Activated B cell treated with CpG ODN at 0.5 μM for 24 hours (primary cell): ENCODE data around the gene MUC12. TPM values are rescaled to one million over a fixed set of nuclear protein-coding genes. Genes with fewer than 3 reads are reported as not detected.
A peak's percentile ranks its signal among the peaks of the same experiment; 100 is the strongest.

ENCODE experiments used
- ATAC-seq: fragments of 200-7000 bp; cut with Tn5 transposase; one replicate; pipeline ENCODE4 v1.10.0; 2021; ENCODE audit warnings: low read depth, mild to moderate bottlenecking, moderate library complexity
- CTCF ChIA-PET: fragments of 350-600 bp; sonication (Branson Sonifier 250); formaldehyde crosslinking; loops from one replicate; lab custom pipeline; 2021; ENCODE audit warnings: antibody characterized with exemption; lab: Charles Lee
- POLR2A ChIA-PET: fragments of 350-600 bp; sonication (Branson Sonifier 250); formaldehyde crosslinking; loops from one replicate; lab custom pipeline; 2021; ENCODE audit warnings: antibody characterized with exemption; lab: Charles Lee
- DNase-seq: peaks from one replicate; pipeline ENCODE4 v3.0.0; 2022
- H3K27ac Mint-ChIP-seq: one replicate; pipeline ENCODE4 v1.8.0; 2020; ENCODE audit warnings: mixed read lengths
- H3K27me3 Mint-ChIP-seq: one replicate; pipeline ENCODE4 v1.8.0; 2021; ENCODE audit warnings: mixed read lengths
- H3K36me3 Mint-ChIP-seq: one replicate; pipeline ENCODE4 v1.8.0; 2021; ENCODE audit warnings: low read depth, mixed read lengths
- H3K4me1 Mint-ChIP-seq: one replicate; pipeline ENCODE4 v1.8.0; 2021; ENCODE audit warnings: mixed read lengths
- H3K4me3 Mint-ChIP-seq: one replicate; pipeline ENCODE4 v1.8.0; 2020; ENCODE audit warnings: mild to moderate bottlenecking, mixed read lengths
- H3K9me3 Mint-ChIP-seq: one replicate; pipeline ENCODE4 v1.8.0; 2020; ENCODE audit warnings: mixed read lengths
- CTCF ChIP-seq: fragments of 200-600 bp; IDR thresholded peaks from one replicate; pipeline ENCODE4 v1.8.0; 2022; ENCODE audit warnings: antibody characterized with exemption, mild to moderate bottlenecking
- intact Hi-C: fragments of 100-400 bp; cut with micrococcal nuclease; formaldehyde crosslinking; loops from one replicate; pipeline ENCODE4 v1.15.1; 2024
- total RNA-seq: library from RNA; stranded (reverse); gene quantifications from 2 replicates; pipeline ENCODE4 v1.2.3, GENCODE V29; 2022

Gene MUC12
- total RNA-seq, 1 donor from 2014 or later, result not detected

GRCh38 chr7:100967292-100967863 lies 2.0 kb upstream of the MUC12 start:
- ChIA-PET POLR2A (no interaction called here), CTCF (no interaction called here)
- Mint-ChIP-seq H3K27me3 (peaks cover 66% of the 10 kb centered on the region), H3K4me3 (peak overlapping the region; percentile 25), H3K27ac (no peak overlapping the region), H3K4me1 (peaks cover 17% of the 10 kb centered on the region), H3K9me3 (no peaks in the 10 kb centered on the region), H3K36me3 (no peaks in the 10 kb centered on the region)
- intact Hi-C loops, result no loop called here
- no peak for DNase-seq
- no peak for ATAC-seq
- TF ChIP-seq CTCF, result no peak

- CTCF ChIA-PET, result no interaction called here
- peaks cover 68% of the 10 kb centered on the region for H3K27me3 Mint-ChIP-seq
- intact Hi-C loops, result no loop called here
Measured at GRCh38 chr7:100968031-100968430, 1.3 kb upstream of the MUC12 start.

GRCh38 chr7:100968650-100969049 lies 715 bp upstream of the MUC12 start:
- no peaks in the 10 kb centered on the region for H3K36me3 Mint-ChIP-seq
- H3K27me3 Mint-ChIP-seq, result peaks cover 66% of the 10 kb centered on the region
- H3K4me3 Mint-ChIP-seq, result no peak overlapping the region
- DNase-seq (no peak), ATAC-seq (no peak)
- intact Hi-C loops, result no loop called here
- no peaks in the 10 kb centered on the region for H3K9me3 Mint-ChIP-seq
- TF ChIP-seq CTCF, result no peak
- CTCF ChIA-PET, result no interaction called here
- POLR2A ChIA-PET, result no interaction called here
- H3K4me1 Mint-ChIP-seq, result peaks cover 17% of the 10 kb centered on the region
- H3K27ac Mint-ChIP-seq, result no peak overlapping the region

More at GRCh38 chr7:100968031-100968430, 1.3 kb upstream of the MUC12 start:
- Mint-ChIP-seq H3K4me3 (no peak overlapping the region), H3K27ac (no peak overlapping the region), H3K4me1 (peaks cover 17% of the 10 kb centered on the region), H3K36me3 (no peaks in the 10 kb centered on the region), H3K9me3 (no peaks in the 10 kb centered on the region)
- POLR2A ChIA-PET, result no interaction called here
- DNase-seq (no peak), ATAC-seq (no peak)
- no peak for TF ChIP-seq CTCF

- peaks cover 10% of the 10 kb centered on the region for H3K9me3 Mint-ChIP-seq
- no peaks in the 10 kb centered on the region for H3K36me3 Mint-ChIP-seq
- H3K27me3 Mint-ChIP-seq, result peaks cover 63% of the 10 kb centered on the region
- no peak for TF ChIP-seq CTCF
- peaks cover 11% of the 10 kb centered on the region for H3K4me1 Mint-ChIP-seq
- DNase-seq (no peak), ATAC-seq (no peak)
- ChIA-PET CTCF (no interaction called here), POLR2A (no interaction called here)
- no peak overlapping the region for H3K27ac Mint-ChIP-seq
- H3K4me3 Mint-ChIP-seq, result no peak overlapping the region
- intact Hi-C loops, result no loop called here
Measured at GRCh38 chr7:100971111-100972001, 2.0 kb downstream of the MUC12 start.

- intact Hi-C loops, result no loop called here
- TF ChIP-seq CTCF, result no peak
- no peak overlapping the region for H3K4me3 Mint-ChIP-seq
- no peak for ATAC-seq
- no peaks in the 10 kb centered on the region for H3K36me3 Mint-ChIP-seq
- no peak for DNase-seq
- peaks cover 6% of the 10 kb centered on the region for H3K4me1 Mint-ChIP-seq
- peaks cover 60% of the 10 kb centered on the region for H3K27me3 Mint-ChIP-seq
- CTCF ChIA-PET, result no interaction called here
- POLR2A ChIA-PET, result no interaction called here
- no peak overlapping the region for H3K27ac Mint-ChIP-seq
- peaks cover 10% of the 10 kb centered on the region for H3K9me3 Mint-ChIP-seq
Measured at GRCh38 chr7:100972002-100972347, 2.6 kb downstream of the MUC12 start.
